ENCODE measurements around the gene SPATA3.
"Not testable (repeated sequence)": the region's sequence is repeated elsewhere in the genome, so short reads cannot be mapped to it uniquely, and the experiment has no call there.

SPATA3 gene

GRCh38 chr2:230998882-230999281 lies 3.0 kb downstream of the SPATA3 start:
- DNase-seq (ENCODE audit: low spot score) = no peak

DNA sequence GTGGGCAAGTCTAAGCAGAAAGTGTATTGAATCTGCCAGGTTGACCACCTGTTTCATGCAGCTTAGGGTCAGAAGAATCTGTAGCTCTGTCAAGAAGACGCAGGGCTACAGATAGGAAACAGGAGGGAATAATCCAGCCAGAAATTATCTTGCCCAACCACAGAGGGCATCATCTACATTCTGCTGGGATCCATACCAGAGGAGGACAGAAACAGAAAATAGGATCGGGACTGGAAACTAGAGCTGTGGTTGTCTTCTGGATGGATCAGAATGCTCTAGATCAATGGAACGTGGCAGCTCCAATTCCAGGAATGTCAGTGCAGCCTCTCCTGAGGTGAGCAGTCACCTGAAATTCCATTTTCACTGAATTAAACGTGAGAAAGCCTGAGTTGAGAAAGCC lies 3.6 kb downstream of the SPATA3 start:
- no peak for DNase-seq (ENCODE audit: low spot score)

GRCh38 chr2:231000211-231000904 lies 4.4 kb downstream of the SPATA3 start:
- DNase-seq (ENCODE audit: low spot score) = no peak

GRCh38 chr2:231001036-231001435 lies 5.1 kb downstream of the SPATA3 start:
- DNase-seq (ENCODE audit: low spot score) = no peak

GRCh38 chr2:231001921-231002320 lies 6.0 kb downstream of the SPATA3 start:
- no peak for DNase-seq (ENCODE audit: low spot score)

GRCh38 chr2:231002641-231003040 lies 6.7 kb downstream of the SPATA3 start:
- DNase-seq (ENCODE audit: low spot score) = no peak

GRCh38 chr2:231003186-231003585 lies 7.3 kb downstream of the SPATA3 start:
- DNase-seq (ENCODE audit: low spot score) = no peak

- DNase-seq (ENCODE audit: low spot score) = not testable (repeated sequence)
Observed at GRCh38 chr2:231004930-231005329, 9.0 kb downstream of the SPATA3 start.

DNA sequence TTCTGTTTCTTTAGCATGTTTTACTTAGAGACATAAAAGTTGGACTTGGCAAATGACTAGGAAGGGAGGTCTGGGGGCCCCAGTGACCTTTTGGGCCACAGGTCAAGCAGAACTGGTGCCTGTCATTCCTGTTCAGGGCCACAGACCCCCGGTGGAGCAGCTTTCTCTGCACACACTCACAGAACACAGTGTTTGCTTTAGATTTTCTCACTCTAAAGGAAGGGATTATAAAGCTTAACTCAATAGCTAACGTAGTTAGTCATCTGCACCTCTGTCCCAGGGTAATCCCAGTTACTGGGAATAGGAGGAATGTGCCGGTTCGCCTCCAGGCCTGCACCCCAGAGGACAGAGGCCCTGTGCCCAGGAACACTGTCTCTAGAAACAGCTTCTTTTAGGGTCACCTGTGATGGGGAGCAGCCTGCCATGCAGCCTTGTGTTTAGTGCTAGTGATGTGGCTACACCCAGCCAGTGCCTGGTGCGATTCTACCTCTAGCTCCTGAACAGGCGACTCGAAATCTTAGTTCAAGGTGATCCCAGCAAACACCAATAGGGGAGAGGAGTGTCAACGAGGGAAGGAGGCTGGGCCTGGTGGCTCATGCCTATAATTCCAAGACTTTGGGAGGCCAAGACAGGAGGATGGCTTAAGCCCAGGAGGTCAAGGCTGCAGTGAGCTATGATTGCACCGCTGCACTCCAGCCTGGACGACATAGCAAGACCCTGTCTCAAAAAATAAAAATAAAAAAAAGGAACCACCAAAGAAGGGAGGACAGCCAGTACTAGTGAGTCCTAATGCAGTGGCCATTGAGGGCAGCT lies 11.6 kb downstream of the SPATA3 start:
- DNase-seq (ENCODE audit: low spot score) = no peak

GRCh38 chr2:231008131-231008530 lies 12.2 kb downstream of the SPATA3 start:
- DNase-seq (ENCODE audit: low spot score) = no peak

DNA sequence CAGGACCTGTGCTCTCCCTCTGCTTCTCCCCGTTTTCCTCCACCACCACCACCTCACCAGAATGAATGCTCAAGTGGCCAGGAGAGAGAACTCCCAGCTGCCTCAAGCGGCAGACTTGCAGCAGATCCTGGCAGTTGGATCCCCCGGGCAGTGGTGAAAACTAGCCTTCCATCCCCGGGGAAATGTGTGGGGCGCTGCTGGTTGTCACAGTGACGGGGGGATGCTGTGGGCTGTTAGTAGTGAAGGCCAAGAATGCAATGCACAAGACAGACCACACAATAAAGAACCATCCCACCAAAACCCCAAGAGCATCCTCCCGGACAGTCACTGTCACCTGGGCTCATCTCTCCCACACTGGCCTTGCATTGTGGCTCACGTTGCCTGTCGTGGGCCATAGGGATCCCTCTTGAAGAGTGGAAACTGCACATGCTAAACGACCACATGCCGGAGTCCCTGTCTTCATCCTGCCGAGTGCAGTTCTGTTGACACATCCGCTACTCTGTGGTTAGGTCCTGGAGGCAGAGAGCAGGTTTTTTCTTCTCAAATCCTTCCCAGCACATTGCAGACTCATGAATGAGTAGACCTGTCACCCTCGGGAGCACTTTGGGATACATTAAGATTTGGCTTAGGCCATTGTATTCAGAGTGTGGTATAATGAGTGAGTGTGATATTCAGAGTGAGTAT lies 13.5 kb downstream of the SPATA3 start:
- no peak for DNase-seq (ENCODE audit: low spot score)

- DNase-seq (ENCODE audit: low spot score) = no peak
Observed at GRCh38 chr2:231010201-231010730, 14.3 kb downstream of the SPATA3 start.

- DNase-seq (ENCODE audit: low spot score) = no peak
Observed at GRCh38 chr2:231011526-231011925, 15.6 kb downstream of the SPATA3 start.

GRCh38 chr2:231012463-231012862 lies 16.5 kb downstream of the SPATA3 start:
- no peak for DNase-seq (ENCODE audit: low spot score)

DNA sequence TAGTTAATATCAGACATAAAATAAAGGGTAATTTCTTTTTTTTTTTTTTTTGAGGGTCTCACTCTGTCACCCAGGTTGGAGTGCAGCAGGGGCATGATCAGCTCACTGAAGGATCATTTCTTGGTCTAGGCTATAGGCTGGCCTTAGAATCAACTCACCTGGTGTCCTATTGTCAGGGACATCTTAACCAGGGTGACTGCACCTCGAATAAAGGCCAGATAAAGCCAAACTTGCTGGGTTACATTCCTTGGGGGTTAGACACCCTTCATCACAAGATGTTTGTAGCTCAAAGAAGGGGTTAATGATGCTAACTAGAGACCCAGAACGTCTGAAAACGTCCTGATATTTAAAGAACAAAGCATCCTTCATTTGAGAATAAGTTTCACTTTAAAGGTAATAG lies 17.9 kb downstream of the SPATA3 start:
- DNase-seq (ENCODE audit: low spot score) = no peak

DNA sequence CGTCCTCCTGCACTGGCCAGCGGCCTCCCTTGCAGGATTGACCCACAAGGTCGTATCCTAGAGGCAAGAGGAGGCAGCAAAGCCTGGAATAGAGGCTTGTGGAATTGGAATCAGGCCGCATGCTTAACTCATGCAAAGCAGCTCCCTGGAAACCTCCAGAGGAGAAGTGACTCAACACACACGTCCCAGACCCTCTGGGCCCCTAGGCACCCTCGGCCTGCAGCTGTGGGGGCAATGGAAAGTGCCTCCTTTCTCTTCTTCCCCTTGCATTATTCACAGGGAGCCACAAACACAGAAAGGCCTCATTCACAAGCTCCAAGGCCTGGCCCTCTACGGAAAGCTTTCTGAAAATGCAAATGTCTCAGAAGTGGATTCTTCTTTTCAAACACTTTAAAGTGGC lies 19.6 kb downstream of the SPATA3 start:
- peak; percentile 80 for DNase-seq (ENCODE audit: low spot score)

GRCh38 chr2:231015926-231016325 lies 20.0 kb downstream of the SPATA3 start:
- DNase-seq (ENCODE audit: low spot score) = no peak

- no peak for DNase-seq (ENCODE audit: low spot score)
Observed at GRCh38 chr2:231016566-231017230, 20.8 kb downstream of the SPATA3 start.

- DNase-seq (ENCODE audit: low spot score) = peak; percentile 92
Observed at GRCh38 chr2:231017231-231017598, 21.3 kb downstream of the SPATA3 start.

DNA sequence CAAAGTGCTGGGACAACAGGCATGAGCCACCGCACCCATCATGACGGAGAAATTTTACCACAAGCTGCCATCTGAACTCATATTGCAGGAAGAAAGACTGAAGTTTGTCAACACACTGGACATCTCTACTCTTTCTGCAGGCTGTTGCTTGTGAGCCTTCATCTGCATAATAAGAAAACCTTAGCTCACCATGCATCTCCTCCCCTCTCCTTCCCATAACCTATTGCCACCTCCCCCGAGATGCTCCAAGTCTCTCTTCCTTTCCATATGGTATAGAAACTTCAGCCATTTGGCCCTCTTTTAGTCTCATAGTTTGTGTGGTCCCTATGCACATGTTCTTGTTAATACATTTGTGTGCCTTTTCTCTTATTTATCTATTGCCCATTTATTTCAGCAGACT lies 22.3 kb downstream of the SPATA3 start:
- DNase-seq (ENCODE audit: low spot score) = no peak

- not testable (repeated sequence) for DNase-seq (ENCODE audit: low spot score)
Observed at GRCh38 chr2:231025059-231025458, 29.1 kb downstream of the SPATA3 start.

GRCh38 chr2:231028889-231029288 lies 33.0 kb downstream of the SPATA3 start:
- DNase-seq (ENCODE audit: low spot score) = no peak

All from Ammon's horn (tissue), 1 donor.